Activated CD8-positive, alpha-beta memory T cell treated with anti-CD3 and anti-CD28 coated beads, Interleukin-2, amount 50 U/mL, for 1 hour (primary cell): ENCODE measurements around the gene CHI3L1.

Experiments
- DNase-seq: peaks from one replicate; pipeline ENCODE4 v3.0.0-alpha.2; 2020; ENCODE audit errors: extremely low read depth

The CHI3L1 gene

DNA sequence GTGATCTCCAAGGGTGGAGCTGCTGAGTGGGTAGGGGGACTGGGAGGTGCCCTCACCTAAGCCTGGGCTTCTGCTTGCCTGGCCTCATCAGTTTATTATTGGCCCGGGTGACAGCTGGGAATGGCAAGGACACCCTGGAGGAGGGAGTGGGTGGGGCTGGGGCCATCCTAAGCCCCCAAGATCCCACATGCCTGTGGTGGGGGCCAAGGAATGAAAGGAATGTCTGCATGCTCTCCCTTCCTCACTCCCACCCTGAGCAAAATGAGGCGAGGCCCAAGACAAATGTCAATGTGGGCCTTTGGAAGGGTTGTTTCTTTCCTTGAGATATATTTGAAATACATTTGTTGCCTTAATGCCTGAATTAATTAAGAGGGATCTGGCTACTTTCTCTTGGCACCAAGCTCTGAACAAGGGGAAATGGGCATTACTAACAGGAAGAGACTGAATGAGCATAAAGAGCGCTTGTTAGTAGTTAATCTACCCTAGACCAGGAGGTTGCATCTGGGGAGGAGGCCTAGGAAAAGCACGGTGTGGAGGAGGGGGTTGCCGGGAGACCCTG, 19.7 kb upstream of the CHI3L1 start:
- no peak for DNase-seq

DNA sequence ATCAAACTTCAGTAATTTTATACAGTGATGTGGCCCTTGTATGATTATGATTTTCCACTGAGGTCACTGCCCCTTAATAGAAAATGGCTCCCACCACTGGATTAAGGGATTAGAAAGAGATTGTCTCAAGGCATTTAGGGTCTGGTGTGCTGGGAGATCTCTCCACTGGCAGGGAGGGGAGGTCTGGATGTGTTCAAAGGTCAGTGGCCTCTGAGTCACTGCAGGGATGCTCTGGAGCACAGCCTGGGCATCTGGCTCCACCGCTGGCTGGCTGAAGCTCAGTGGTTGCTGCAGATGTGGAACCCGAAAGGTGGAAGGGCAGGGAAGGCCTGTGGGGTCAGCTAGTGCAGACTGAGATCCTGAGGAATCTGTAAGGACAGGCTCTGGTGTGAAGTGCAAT, 18.3 kb upstream of the CHI3L1 start:
- no peak for DNase-seq

DNA sequence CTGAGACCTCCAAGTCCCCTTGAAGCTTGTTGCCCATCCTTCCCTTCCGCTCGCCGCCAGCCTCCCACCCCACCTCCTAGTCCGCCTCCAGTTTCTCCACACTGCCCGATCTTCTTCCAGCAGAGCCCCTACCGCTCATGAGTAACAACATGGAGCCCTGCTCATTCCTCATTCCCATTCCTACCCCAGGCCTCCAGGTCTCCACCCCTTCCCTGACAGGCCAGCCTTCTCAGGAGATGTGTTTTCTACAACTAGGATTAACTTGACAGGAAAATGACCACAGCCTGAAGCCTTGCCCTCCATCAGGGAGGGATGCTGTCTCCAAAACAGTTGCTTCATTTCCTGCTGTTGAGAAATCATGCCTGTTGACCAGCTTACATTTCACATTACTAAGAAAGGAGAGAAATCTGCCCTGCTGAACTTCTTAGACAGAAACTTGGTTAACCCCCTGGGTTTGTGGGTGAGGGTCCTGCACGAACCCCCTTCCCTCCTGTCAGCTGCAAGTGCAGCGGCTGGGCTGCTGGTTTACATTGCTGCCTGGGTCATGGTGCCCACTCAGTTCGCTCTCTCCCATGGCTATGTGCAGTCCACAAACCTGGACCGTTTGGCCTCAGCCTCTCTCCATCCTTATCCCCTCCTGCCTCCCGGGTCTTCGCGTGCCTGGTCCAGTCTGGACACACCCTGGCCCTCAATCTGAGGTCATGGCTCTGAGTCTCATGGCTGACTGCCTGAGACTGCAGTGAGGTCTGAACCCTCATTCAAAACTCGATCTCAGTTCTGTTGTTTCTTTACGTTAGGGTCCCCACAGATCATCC, 16.1 kb upstream of the CHI3L1 start:
- no peak for DNase-seq

DNA sequence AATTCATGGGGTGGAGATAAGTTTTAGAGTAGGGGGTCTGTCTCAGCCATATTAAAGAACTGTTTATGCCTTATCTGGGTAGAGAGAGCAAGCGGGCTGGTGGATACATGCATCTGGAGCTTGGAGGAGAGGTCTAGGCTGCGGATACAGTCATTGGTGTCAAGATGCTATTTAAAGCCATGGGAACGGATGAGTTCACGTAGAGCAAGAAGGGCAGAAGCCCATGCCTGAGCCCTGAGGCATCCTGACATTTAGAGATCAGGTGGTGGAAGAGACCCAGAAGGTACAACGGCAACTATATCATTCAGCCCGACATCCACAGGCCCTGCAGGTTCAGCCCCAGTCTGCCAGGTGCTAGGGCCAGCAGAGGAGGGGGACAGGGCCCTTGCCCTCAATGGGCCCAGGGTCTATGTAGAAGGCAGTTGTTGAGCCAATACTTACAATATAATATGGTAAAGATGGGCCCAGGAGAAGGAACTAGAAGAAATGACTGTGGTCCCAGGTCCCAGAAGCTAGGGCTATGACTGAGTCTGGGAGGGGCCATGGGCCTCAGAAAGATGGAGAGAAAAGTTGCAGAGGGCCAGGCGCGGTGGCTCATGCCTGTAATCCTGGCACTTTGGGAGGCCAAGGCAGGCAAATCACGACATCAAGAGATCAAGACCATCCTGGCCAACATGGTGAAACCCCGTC, 15.2 kb upstream of the CHI3L1 start:
- DNase-seq, result no peak

DNA sequence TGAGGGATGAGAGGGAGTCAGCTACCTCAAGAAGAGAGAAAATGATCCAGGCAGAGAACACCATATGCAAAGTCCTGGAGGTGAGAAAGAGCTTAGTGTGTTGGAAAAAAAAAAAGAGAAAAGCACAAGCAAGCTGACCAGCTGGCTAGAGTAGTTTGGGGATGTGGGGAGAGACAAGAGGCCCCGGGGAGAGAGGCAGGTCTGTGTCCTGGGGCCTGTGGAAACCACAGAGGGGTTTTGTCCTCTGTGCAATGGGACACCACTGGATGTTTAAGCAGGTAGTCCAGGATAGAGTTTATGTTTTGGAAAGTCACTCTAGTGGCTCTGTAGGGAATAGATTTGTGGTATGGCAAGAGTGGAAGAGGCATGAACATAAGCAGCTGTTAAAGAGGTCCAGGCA, 14.4 kb upstream of the CHI3L1 start:
- DNase-seq, result no peak

DNA sequence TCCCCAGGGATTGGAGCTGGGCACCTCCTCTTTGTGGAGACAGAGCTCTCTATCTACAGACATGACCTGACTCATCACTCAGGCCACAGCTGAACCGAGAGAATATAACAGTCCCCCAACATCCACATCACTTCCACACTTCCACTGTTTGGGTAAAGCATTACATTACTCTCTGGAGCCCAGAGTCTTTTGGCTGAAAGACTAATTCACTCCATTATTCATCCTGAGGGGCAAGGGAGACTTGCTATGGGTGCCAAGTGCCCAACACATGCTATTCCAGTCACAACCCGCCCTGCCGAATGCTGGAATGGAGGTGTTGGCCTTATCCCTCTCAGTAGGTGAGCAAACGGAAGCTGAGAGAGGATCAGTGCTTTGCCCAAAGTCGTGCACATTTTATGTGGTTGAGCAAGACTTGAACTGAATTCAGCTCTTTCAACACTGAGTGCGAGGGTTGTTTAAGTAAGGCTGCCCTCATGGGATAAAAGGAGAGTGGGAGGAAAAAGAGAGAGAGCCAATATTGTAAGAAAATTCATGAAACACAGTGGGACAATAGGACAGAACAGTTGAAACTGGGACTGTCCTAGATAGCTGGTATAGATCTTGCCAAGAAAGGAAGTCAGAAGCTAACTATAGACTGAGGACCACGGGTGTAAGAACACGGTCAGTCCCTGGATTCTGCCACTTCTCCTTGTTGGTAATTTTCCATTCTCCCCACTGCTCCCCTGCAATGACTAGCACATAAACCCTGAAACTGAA, 13.5 kb upstream of the CHI3L1 start:
- DNase-seq, result no peak

DNA sequence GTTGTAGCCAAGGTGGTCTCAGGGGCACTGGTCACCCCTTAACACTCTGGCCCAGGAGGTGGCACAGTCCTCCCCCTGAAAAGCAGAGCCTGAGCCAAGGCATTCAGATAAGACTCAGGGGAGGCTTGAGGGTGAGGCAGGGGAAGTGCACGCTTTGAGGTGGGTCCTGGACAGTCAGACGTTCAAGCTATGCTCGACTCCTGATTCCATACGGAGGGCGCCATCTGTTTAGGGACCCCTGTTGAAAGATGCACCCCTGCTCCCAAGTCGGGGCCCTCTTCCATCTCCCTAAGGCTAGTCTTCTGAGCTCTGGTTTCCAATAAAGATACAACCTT, 12.9 kb upstream of the CHI3L1 start:
- no peak for DNase-seq

DNA sequence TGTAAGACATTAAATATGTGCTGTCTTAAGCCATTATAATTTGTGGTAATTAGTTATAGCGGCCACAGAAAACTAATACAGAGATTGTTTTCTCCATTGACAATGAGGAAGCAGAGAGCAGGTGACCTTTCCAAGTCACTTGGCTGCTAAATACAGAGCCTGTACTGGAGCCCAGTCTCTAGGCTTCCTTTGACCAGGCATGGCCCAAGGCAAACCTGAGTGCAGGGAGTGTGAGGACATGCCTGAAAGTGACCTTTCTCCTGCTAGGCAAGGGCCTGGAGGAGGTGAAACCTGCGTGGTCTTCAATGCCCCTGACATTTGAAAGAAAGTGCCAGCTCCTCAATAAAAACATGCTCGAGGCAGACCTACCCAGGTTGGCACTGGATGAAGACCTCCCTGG, 12.5 kb upstream of the CHI3L1 start:
- DNase-seq, result no peak

DNA sequence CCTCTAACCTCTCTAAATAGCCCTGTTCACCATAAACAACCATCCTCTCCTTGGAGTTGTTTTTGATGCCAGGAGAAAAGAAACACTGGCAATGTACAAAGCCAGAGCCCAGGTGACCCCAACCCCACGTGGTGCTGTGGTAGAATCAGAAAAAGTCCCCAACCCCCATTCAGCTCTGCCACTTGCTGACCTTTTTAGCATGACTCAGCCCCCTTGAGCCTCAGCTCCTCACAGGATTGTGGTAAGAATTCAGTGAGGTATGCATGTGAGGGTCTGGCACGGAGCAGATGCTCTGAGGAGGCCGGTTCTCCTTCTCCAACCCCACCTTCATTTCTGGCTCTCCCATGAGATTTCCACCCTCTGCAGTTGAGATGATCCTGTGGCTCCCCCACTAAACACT, 11.1 kb upstream of the CHI3L1 start:
- DNase-seq, result no peak

DNA sequence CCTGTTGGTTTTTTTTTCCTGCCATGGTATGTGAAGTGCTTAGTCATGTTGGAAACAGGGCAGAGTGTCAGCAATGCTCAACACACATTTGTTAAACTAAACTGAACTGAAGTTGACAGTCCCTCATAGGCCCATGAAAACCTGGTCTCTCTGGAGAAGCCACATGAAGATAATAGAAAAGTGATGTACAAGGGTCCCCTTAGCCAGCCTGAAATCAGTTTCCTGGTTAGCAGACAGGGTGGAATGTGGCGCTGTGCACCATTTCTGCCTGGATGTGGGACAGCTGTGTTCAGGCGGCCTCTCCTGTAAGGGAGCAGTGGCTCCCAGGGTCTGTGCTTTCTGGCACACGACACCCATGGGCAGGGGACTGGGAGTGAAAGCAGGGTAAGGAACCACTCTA, 9.9 kb upstream of the CHI3L1 start:
- DNase-seq, result no peak

DNA sequence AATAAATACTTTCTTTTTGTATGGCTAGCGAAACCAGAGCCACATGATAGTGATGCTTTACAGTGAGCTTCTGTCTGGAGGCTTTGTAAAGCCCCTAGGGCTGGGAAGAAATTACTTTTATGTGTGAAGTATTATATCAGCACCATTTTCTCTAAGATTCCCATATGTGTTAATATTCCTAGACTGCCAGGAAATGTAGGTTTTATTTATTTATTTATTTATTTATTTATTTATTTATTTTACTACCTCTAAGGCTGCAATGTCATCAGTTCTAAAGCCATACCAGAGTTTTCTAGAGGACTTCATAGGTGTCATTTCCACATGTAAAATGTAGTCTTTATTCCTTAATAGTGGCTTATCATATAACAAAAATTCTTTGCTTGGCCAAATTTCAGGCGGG, 4.4 kb upstream of the CHI3L1 start:
- no peak for DNase-seq

DNA sequence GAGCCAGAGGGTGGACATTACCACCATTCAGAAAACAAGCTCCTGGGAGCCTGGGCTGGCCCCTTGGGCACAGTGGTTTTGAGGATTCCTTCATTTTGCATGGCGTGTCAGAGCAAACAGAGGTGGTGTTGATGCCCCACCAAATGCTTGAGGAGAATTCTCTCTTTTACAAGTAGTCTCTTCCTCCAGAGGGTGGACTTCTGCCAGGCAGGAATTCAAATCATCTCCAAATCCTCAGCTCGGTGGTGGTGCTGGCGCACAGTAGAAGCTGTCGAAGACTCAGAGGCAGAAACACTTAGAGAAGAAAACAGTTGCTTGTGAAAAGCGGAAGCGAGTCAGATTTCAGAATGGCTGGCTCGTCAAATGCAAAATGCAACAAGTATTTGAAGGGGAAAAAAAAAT, 3.4 kb upstream of the CHI3L1 start:
- DNase-seq, result no peak

DNA sequence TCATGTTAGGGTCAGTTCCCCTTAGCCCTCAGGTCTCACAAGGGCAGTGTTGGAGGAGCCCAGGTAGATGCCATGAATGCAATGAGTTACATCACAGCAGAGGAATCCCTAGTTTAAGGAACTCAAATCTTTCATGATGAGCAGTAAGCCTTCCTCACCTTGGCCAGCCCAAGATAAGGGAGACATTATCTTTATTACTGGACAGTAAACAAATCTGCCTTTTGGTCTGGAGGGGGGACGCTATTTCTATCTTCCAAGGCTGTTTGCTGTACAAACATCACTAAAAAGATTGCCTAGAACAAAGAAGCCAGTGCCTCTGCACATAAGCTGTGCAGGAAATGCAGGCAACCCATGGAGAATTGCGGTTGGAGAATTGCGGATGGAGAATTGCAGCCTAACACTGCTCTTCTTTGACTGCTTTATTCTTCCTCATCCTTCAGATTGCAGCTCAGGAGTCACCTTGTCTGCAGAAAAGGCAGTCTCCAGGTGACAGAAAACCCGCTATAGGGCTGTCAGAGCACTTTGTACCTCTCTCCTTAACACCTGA, 2.3 kb upstream of the CHI3L1 start:
- no peak for DNase-seq

DNA sequence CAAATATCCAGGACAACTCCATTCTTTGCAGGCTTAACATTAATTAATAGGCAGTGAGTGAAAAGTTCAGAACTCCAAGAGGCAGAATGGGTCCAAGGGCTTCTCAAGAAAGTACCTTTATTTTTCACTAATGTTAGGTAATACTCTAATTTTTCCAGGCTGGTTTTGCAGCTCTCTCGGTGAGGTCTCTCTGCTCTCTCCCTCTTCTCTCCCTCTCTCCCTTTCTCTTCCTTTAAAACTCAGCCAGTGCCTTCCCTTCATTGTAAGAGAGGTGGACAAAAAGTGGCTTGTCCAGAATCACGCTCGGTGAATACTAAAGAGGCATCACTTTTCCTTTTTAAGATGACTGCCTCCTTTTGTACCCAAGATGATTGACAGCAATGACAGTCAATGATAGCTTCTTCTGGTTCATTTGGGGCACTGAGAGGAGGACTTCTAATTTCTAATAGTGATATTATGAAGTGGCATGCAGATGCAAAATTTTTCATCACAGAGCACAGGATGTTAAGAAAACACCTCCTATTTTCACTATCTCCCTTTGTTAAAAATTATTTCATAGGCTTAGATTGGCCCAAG, 1.3 kb upstream of the CHI3L1 start:
- no peak for DNase-seq

DNA sequence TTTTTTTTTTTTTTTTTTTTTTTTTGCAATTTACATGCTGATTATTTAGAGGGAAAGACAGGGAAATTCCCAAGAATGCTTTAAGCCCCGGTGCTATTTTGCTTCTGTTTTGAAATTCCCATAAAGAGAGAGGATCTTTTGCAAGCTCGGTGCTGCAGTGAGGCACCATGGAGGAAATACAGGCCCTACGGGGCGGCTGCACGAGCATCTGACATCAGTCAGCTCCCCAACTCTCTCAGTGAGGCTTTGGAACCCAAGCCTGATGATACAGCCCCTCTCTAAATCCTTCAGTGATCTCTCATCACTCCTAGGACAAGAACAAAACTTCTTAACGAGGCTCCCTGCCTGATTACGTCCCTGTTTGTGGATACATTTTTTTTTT, 791 bp upstream of the CHI3L1 start:
- DNase-seq, result no peak

DNA sequence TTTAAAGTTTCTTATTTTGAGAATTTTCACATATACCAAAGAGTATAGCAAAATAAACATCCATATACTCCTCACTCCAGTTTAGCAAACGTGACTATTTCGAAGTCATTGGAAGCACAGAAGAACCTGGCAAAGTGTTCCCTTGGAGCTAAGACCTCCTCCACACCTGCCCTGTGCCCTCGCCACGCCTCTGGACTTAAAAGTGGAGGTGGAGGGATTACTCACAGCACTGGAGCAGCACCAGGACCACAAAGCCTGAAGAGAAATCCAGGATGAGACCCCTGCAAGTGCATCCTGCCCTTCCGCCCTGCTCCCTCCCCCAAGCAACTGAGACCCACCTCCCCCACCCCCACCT, 436 bp downstream of the CHI3L1 start:
- no peak for DNase-seq

DNA sequence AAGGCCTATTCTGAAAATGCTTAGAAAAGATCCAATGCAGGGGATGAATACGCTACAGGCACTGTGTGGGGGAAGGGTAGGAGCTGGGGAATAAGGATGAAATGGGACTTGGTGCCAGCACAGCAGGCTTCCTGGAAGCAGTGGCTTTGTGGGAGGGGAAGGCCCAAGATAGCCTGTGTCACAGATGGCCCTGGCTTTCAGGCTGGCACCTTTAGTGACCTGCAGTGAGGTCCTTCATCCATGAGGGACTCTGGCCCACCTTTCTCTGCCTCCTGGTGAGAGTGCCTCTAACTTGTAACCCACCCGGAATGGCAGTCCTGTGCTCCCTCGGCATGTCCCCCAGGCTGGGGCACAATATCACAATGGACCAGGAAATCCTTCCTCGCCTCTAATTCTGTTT, 919 bp downstream of the CHI3L1 start:
- DNase-seq, result no peak

DNA sequence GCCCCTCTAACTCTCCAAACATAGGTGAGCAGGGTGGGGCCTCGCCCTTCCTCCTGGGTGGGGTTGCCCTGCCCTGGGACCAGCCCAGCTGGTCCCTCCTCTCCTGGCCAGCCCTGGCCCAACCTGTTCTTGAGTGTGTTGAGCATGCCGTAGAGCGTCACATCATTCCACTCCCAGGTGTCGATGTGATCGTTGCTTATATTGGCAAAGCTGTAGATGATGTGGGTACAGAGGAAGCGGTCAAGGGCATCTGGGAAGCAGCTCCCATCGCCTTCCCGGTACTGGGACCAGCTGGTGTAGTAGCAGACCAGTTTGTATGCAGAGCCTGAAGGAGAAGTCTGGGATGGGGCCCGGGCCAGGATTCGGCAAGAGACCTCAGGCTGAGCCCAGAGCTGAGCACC, 1.4 kb downstream of the CHI3L1 start:
- no peak for DNase-seq

DNA sequence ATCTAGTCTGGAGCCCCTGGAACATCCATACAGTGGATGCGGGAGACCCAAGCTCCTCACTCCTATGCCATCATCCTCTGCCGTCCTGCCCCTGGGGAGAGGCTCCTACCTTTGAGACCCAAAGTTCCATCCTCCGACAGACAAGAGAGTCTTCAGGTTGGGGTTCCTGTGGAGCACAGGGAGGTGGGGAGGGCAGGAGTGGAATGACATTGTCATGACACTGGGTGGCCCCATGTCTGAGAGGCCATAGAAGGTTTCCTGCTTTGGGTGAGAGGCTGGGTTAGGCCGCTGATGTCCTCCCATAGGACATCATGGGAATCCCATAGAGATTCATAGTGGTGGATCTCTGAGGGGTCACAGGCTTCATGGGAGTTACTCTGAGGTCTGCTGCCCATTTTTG, 2.0 kb downstream of the CHI3L1 start:
- DNase-seq, result no peak

DNA sequence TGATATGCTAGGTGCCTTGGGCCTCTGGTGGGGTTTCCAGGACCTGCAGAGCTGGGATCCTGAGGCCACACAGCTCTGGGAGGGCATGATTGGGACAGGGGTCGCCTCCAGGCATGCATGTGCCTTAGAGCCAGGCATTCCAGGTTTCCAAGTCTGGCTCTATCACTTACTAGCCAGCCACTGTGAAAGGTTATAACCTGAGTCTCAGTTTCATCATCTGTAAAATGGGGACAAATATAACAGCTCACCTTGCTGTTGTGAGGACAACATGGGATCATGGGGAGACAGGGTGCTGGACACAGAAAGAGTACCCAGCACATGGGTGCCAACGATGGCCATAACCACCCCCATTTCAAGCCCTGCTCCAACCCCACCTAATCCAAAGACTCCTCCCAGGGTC, 2.7 kb downstream of the CHI3L1 start:
- no peak for DNase-seq

DNA sequence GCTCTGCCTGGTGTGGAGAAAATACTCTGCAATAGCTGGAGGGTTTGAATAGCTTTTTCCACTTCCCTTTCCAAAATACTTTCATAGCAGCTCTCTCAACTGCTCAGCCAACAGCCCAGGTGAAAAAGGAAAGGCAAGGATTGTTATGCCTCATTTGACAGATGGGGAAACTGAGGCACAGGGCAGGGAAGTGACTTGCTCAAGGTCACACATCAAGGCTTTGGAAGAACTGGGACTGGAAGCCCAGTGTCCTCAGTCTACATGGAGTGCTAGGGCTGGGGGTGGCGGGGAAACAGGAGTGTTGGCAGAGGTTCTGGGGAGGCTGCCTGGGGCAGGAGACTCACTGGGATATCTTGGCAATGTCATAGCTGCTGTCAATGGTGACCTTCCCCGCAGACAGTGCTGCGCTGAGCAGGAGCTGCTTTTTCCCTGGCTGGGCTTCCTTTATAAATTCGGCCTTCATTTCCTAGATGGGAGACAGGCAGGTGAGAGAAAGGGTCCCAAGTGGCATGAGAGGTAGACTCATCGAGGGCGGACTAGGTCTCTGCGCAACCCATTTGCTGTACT, 4.0 kb downstream of the CHI3L1 start:
- DNase-seq, result no peak
